GM04503 (cell line): ENCODE results near the gene PDZD4.

Source experiments
- DNase-seq: peaks from one replicate; pipeline ENCODE4 v3.0.0-alpha.2; 2012; ENCODE audit warnings: low read depth

The PDZD4 gene

GRCh38 chrX:153812220-153812619, 18.1 kb downstream of the PDZD4 start:
- no peak for DNase-seq

GRCh38 chrX:153807976-153808375, 22.4 kb downstream of the PDZD4 start:
- no peak for DNase-seq

- no peak for DNase-seq
These were observed 23.3 kb downstream of the PDZD4 start for GRCh38 chrX:153806999-153807575.

GRCh38 chrX:153805436-153805835, 24.9 kb downstream of the PDZD4 start:
- no peak for DNase-seq

GRCh38 chrX:153804621-153805020, 25.7 kb downstream of the PDZD4 start:
- no peak for DNase-seq

GRCh38 chrX:153804100-153804595, 26.2 kb downstream of the PDZD4 start:
- no peak for DNase-seq

- DNase-seq: no peak
These were observed 26.9 kb downstream of the PDZD4 start for GRCh38 chrX:153803211-153804099.

- no peak for DNase-seq
These were observed 27.8 kb downstream of the PDZD4 start for GRCh38 chrX:153802513-153803045.

GRCh38 chrX:153801669-153802068, 28.7 kb downstream of the PDZD4 start:
- no peak for DNase-seq

GRCh38 chrX:153800746-153801145, 29.6 kb downstream of the PDZD4 start:
- no peak for DNase-seq

- DNase-seq: no peak
These were observed 30.1 kb downstream of the PDZD4 start for GRCh38 chrX:153800177-153800722.

GRCh38 chrX:153799326-153799725, 31.0 kb downstream of the PDZD4 start:
- DNase-seq: no peak

GRCh38 chrX:153797415-153798015, 32.8 kb downstream of the PDZD4 start:
- no peak for DNase-seq

GRCh38 chrX:153794897-153795816, 35.2 kb downstream of the PDZD4 start:
- DNase-seq: no peak

GRCh38 chrX:153794018-153794896, 36.1 kb downstream of the PDZD4 start, which contains the start of the genes IDH3G and SSR4:
Gene IDH3G, minus strand, starts transcription at chrX:153794375. Its CDS starts 49 bp downstream, at chrX:153794326.
Gene SSR4, plus strand, starts transcription at chrX:153794668. Its CDS starts 20 bp downstream, at chrX:153794688.
- peak; percentile 54 for DNase-seq

GRCh38 chrX:153793291-153793690, 37.1 kb downstream of the PDZD4 start:
- no peak for DNase-seq

- no peak for DNase-seq
These were observed 38.0 kb downstream of the PDZD4 start for GRCh38 chrX:153792368-153792767.

GRCh38 chrX:153791104-153791852, 39.1 kb downstream of the PDZD4 start:
- DNase-seq: no peak

GRCh38 chrX:153789654-153790053, 40.7 kb downstream of the PDZD4 start:
- DNase-seq: no peak
